MM.1S (cell line): ENCODE data around the gene TMPRSS9.
"Not testable (repeated sequence)": the region's sequence is repeated elsewhere in the genome, so short reads cannot be mapped to it uniquely, and the experiment has no call there.

Experiments
- DNase-seq: peaks from one replicate; pipeline ENCODE4 v3.0.0-alpha.2; 2015
- H2AFZ ChIP-seq: fragments of 300-600 bp; sonication (generic); 2 replicates; pipeline ENCODE4 v1.6.0; 2016; ENCODE audit warnings: antibody characterized with exemption, low read length
- H3F3A ChIP-seq: fragments of 300-600 bp; sonication (generic); 2 replicates; pipeline ENCODE4 v1.6.1; 2016; ENCODE audit warnings: mild to moderate bottlenecking, antibody characterized with exemption, low read length, moderate library complexity, mixed read lengths; ENCODE audit not compliant: insufficient read depth
- H3K27ac ChIP-seq: fragments of 300-600 bp; sonication (generic); 2 replicates; pipeline ENCODE4 v1.5.1; 2016; ENCODE audit warnings: mild to moderate bottlenecking, low read length
- H3K27me3 ChIP-seq: fragments of 300-600 bp; sonication (generic); replicated peaks from 2 replicates; pipeline ENCODE4 v1.6.0; 2016; ENCODE audit warnings: low read length; ENCODE audit not compliant: insufficient read depth
- H3K36me3 ChIP-seq: fragments of 300-600 bp; sonication (generic); replicated peaks from 2 replicates; pipeline ENCODE4 v1.6.1; 2016; ENCODE audit warnings: mild to moderate bottlenecking, low read length, mixed read lengths; ENCODE audit not compliant: insufficient read depth
- H3K4me1 ChIP-seq: fragments of 300-600 bp; sonication (generic); 2 replicates; pipeline ENCODE4 v1.6.1; 2016; ENCODE audit warnings: low read length, mixed read lengths
- H3K4me2 ChIP-seq: fragments of 300-600 bp; sonication (generic); 2 replicates; pipeline ENCODE4 v1.6.0; 2016; ENCODE audit warnings: low read depth, low read length
- H3K4me3 ChIP-seq: fragments of 300-600 bp; sonication (generic); 2 replicates; pipeline ENCODE4 v1.5.1; 2016; ENCODE audit warnings: low read length, mixed read lengths
- H3K79me2 ChIP-seq: fragments of 300-600 bp; sonication (generic); 2 replicates; pipeline ENCODE4 v1.6.1; 2016; ENCODE audit warnings: mixed run types, low read length, mixed read lengths
- H3K9ac ChIP-seq: fragments of 300-600 bp; sonication (generic); 2 replicates; pipeline ENCODE4 v1.6.1; 2016; ENCODE audit warnings: low read length, mixed read lengths
- H3K9me2 ChIP-seq: fragments of 300-600 bp; sonication (generic); replicated peaks from 2 replicates; pipeline ENCODE4 v1.6.1; 2016; ENCODE audit warnings: mild to moderate bottlenecking, low read length, mixed read lengths; ENCODE audit not compliant: insufficient read depth
- H3K9me3 ChIP-seq: fragments of 300-600 bp; sonication (generic); replicated peaks from 2 replicates; pipeline ENCODE4 v1.6.1; 2016; ENCODE audit warnings: mild to moderate bottlenecking, low read length, mixed read lengths; ENCODE audit not compliant: insufficient read depth
- H4K20me1 ChIP-seq: fragments of 300-600 bp; sonication (generic); 2 replicates; pipeline ENCODE4 v1.6.1; 2016; ENCODE audit warnings: mild to moderate bottlenecking, low read length, moderate library complexity, mixed read lengths; ENCODE audit not compliant: insufficient read depth
- CTCF ChIP-seq: fragments of 300-600 bp; sonication (generic); IDR thresholded peaks from 2 replicates; pipeline ENCODE4 v1.5.1; 2016; ENCODE audit warnings: antibody characterized with exemption, low read length, mixed read lengths
- EZH2 ChIP-seq: fragments of 300-600 bp; sonication (generic); optimal IDR thresholded peaks from 2 replicates; pipeline ENCODE3; 2017; ENCODE audit warnings: low read depth, mild to moderate bottlenecking, antibody characterized with exemption, low read length, mixed read lengths
- EZH2phosphoT487 ChIP-seq: fragments of 300-600 bp; sonication (generic); IDR thresholded peaks from 2 replicates; pipeline ENCODE4 v1.6.1; 2018; ENCODE audit warnings: antibody characterized with exemption, low read length

Gene TMPRSS9

GRCh38 chr19:2392366-2392765 lies 32.3 kb downstream of the TMPRSS9 start:
- Histone ChIP-seq H3K9me2 (no peaks in the 10 kb centered on the region), H3K27ac (peak overlapping the region; percentile 6; the same call in 1 of the 2 replicates), H3K36me3 (no peaks in the 10 kb centered on the region), H3K79me2 (no peaks in the 10 kb centered on the region), H3K4me3 (no peak overlapping the region), H3K4me2 (no peak overlapping the region), H3K9ac (no peak overlapping the region), H3K9me3 (no peaks in the 10 kb centered on the region), H3K4me1 (peaks cover 24% of the 10 kb centered on the region), H2AFZ (no peak overlapping the region), H4K20me1 (no peaks in the 10 kb centered on the region), H3F3A (peaks cover 32% of the 10 kb centered on the region), H3K27me3 (no peaks in the 10 kb centered on the region; the same call in 1 of the 2 replicates)
- DNase-seq, result no peak
- TF ChIP-seq EZH2phosphoT487 (no peak), CTCF (no peak), EZH2 (no peak)

- DNase-seq, H2AFZ ChIP-seq, H3K4me2 ChIP-seq, H3K36me3 ChIP-seq, H3K4me3 ChIP-seq, H3K27me3 ChIP-seq, H3K27ac ChIP-seq, H3K9ac ChIP-seq, H3K79me2 ChIP-seq, H3K9me3 ChIP-seq, H4K20me1 ChIP-seq, H3K9me2 ChIP-seq: not testable (repeated sequence)
- Histone ChIP-seq H3F3A (peaks cover 32% of the 10 kb centered on the region), H3K4me1 (peaks cover 24% of the 10 kb centered on the region)
Observed at GRCh38 chr19:2392899-2393298, 32.8 kb downstream of the TMPRSS9 start.

- H3K4me1 ChIP-seq, result peaks cover 24% of the 10 kb centered on the region
- H3K9ac ChIP-seq, result peak overlapping the region; percentile 59
- no peaks in the 10 kb centered on the region for H3K27me3 ChIP-seq
- H3K4me3 ChIP-seq, result peak overlapping the region; percentile 31
- no peaks in the 10 kb centered on the region for H3K79me2 ChIP-seq
- no peaks in the 10 kb centered on the region for H3K9me3 ChIP-seq
- no peaks in the 10 kb centered on the region for H3K9me2 ChIP-seq
- H4K20me1 ChIP-seq, result no peaks in the 10 kb centered on the region
- peak overlapping the region; percentile 45 for H3K4me2 ChIP-seq
- no peak for TF ChIP-seq EZH2phosphoT487
- no peak for TF ChIP-seq CTCF
- TF ChIP-seq EZH2, result no peak
- peaks cover 32% of the 10 kb centered on the region for H3F3A ChIP-seq
- no peaks in the 10 kb centered on the region for H3K36me3 ChIP-seq
- peak overlapping the region; percentile 1; the same call in 1 of the 2 replicates for H2AFZ ChIP-seq
- H3K27ac ChIP-seq, result peak overlapping the region; percentile 86
- DNase-seq, result no peak
Observed at GRCh38 chr19:2394054-2394441, 34.0 kb downstream of the TMPRSS9 start.

- Histone ChIP-seq H3K9ac (peak overlapping the region; percentile 59), H3F3A (peaks cover 32% of the 10 kb centered on the region), H3K9me3 (no peaks in the 10 kb centered on the region), H3K4me1 (peaks cover 24% of the 10 kb centered on the region), H2AFZ (peak overlapping the region; percentile 9; the same call in 1 of the 2 replicates), H3K36me3 (no peaks in the 10 kb centered on the region), H3K4me3 (peak overlapping the region; percentile 31), H3K79me2 (no peaks in the 10 kb centered on the region), H3K27ac (peak overlapping the region; percentile 86), H4K20me1 (no peaks in the 10 kb centered on the region), H3K27me3 (no peaks in the 10 kb centered on the region), H3K9me2 (no peaks in the 10 kb centered on the region), H3K4me2 (peak overlapping the region; percentile 45)
- DNase-seq, result peak; percentile 92
- TF ChIP-seq CTCF (no peak), EZH2 (no peak)
Observed at GRCh38 chr19:2394442-2395292, 34.6 kb downstream of the TMPRSS9 start.

- H3K79me2 ChIP-seq, H4K20me1 ChIP-seq, H3K9me3 ChIP-seq, H3K36me3 ChIP-seq, DNase-seq, H3K9me2 ChIP-seq, H3K27me3 ChIP-seq: not testable (repeated sequence)
- Histone ChIP-seq H2AFZ (peak overlapping the region; percentile 9; the same call in 1 of the 2 replicates), H3K4me2 (peak overlapping the region; percentile 45), H3F3A (peaks cover 32% of the 10 kb centered on the region), H3K4me3 (peak overlapping the region; percentile 31), H3K9ac (peak overlapping the region; percentile 59), H3K4me1 (peaks cover 24% of the 10 kb centered on the region), H3K27ac (peak overlapping the region; percentile 86)
Observed at GRCh38 chr19:2395293-2395829, 35.3 kb downstream of the TMPRSS9 start.
